ENCODE results near the gene OLR1.
"Not testable (repeated sequence)": the region's sequence is repeated elsewhere in the genome, so short reads cannot be mapped to it uniquely, and the experiment has no call there.

Gene OLR1

GRCh38 chr12:10171973-10172728 is at the start of gene OLR1:
OLR1 (minus strand) TSS chr12:10172132; CDS start chr12:10172077, 55 bp downstream.
- no peak for DNase-seq (ENCODE audit: low read depth)

GRCh38 chr12:10220398-10221077 is 48.6 kb upstream of the OLR1 start:
- peak; percentile 20 for DNase-seq (ENCODE audit: low read depth)

GRCh38 chr12:10218021-10218420 is 46.1 kb upstream of the OLR1 start:
- DNase-seq (ENCODE audit: low read depth), result no peak

- DNase-seq (ENCODE audit: low read depth), result not testable (repeated sequence)
Measured at GRCh38 chr12:10215946-10216345, 44.0 kb upstream of the OLR1 start.

- DNase-seq (ENCODE audit: low read depth), result no peak
Measured at GRCh38 chr12:10215436-10215835, 43.5 kb upstream of the OLR1 start.

GRCh38 chr12:10214895-10215267 is 42.9 kb upstream of the OLR1 start:
- no peak for DNase-seq (ENCODE audit: low read depth)

GRCh38 chr12:10214136-10214894 is 42.4 kb upstream of the OLR1 start:
- DNase-seq (ENCODE audit: low read depth), result peak; percentile 73

GRCh38 chr12:10213168-10214135 is 41.5 kb upstream of the OLR1 start:
- peak; percentile 82 for DNase-seq (ENCODE audit: low read depth)

- peak; percentile 34 for DNase-seq (ENCODE audit: low read depth)
Measured at GRCh38 chr12:10212739-10213131, 40.8 kb upstream of the OLR1 start, which contains the start of gene GABARAPL1. GABARAPL1 (plus strand) TSS chr12:10212877; CDS start chr12:10213130, 253 bp downstream.

GRCh38 chr12:10211940-10212738 is 40.2 kb upstream of the OLR1 start:
- DNase-seq (ENCODE audit: low read depth), result peak; percentile 99

- no peak for DNase-seq (ENCODE audit: low read depth)
Measured at GRCh38 chr12:10211101-10211939, 39.4 kb upstream of the OLR1 start.

- DNase-seq (ENCODE audit: low read depth), result no peak
Measured at GRCh38 chr12:10210225-10210624, 38.3 kb upstream of the OLR1 start.

- no peak for DNase-seq (ENCODE audit: low read depth)
Measured at GRCh38 chr12:10207136-10207535, 35.2 kb upstream of the OLR1 start.

GRCh38 chr12:10205220-10205807 is 33.4 kb upstream of the OLR1 start:
- DNase-seq (ENCODE audit: low read depth), result peak; percentile 36

GRCh38 chr12:10204495-10204894 is 32.6 kb upstream of the OLR1 start:
- not testable (repeated sequence) for DNase-seq (ENCODE audit: low read depth)

- DNase-seq (ENCODE audit: low read depth), result no peak
Measured at GRCh38 chr12:10197879-10198278, 25.9 kb upstream of the OLR1 start.

- DNase-seq (ENCODE audit: low read depth), result no peak
Measured at GRCh38 chr12:10196210-10196609, 24.3 kb upstream of the OLR1 start.

GRCh38 chr12:10194160-10194670 is 22.3 kb upstream of the OLR1 start:
- DNase-seq (ENCODE audit: low read depth), result no peak

GRCh38 chr12:10191865-10192264 is 19.9 kb upstream of the OLR1 start:
- DNase-seq (ENCODE audit: low read depth), result no peak
